ACC112 (cell line): Measurements from ENCODE around the gene HPCAL4.

Experiments
- H2AFZ ChIP-seq: fragments of 200-600 bp; sonication (generic); one replicate; pipeline ENCODE4 v1.6.0; 2017; ENCODE audit warnings: antibody characterized with exemption, low read length; ENCODE audit not compliant: unreplicated experiment
- H3K27ac ChIP-seq: fragments of 200-600 bp; sonication (generic); 2 replicates; pipeline ENCODE4 v1.5.1; 2014; ENCODE audit warnings: low read depth, mild to moderate bottlenecking, antibody characterized with exemption, low read length, moderate library complexity
- H3K27me3 ChIP-seq: fragments of 200-600 bp; sonication (generic); 2 replicates; pipeline ENCODE4 v1.6.1; 2014; ENCODE audit warnings: mild to moderate bottlenecking, antibody characterized with exemption, low read length, moderate library complexity, mixed read lengths; ENCODE audit not compliant: insufficient read depth
- H3K36me3 ChIP-seq: fragments of 200-600 bp; sonication (generic); 2 replicates; pipeline ENCODE4 v1.6.1; 2016; ENCODE audit warnings: mild to moderate bottlenecking, antibody characterized with exemption, low read length, moderate library complexity, mixed read lengths; ENCODE audit not compliant: insufficient read depth
- H3K4me1 ChIP-seq: fragments of 200-600 bp; sonication (generic); one replicate; pipeline ENCODE4 v1.6.1; 2016; ENCODE audit warnings: low read length, mixed read lengths; ENCODE audit not compliant: insufficient read depth, unreplicated experiment, control insufficient read depth
- H3K4me3 ChIP-seq: fragments of 200-600 bp; sonication (generic); 2 replicates; pipeline ENCODE4 v1.5.1; 2014; ENCODE audit warnings: mild to moderate bottlenecking, low read depth, low read length
- H3K79me2 ChIP-seq: fragments of 200-600 bp; sonication (generic); one replicate; pipeline ENCODE4 v1.6.0; 2016; ENCODE audit warnings: low read length; ENCODE audit not compliant: control insufficient read depth, unreplicated experiment, insufficient read depth

Gene HPCAL4

GRCh38 chr1:39652105-39652504 is 39.1 kb downstream of the HPCAL4 start:
- Histone ChIP-seq H3K4me1 (peaks cover 3% of the 10 kb centered on the region), H3K4me3 (no peak overlapping the region), H2AFZ (no peak overlapping the region), H3K36me3 (no peaks in the 10 kb centered on the region), H3K79me2 (no peaks in the 10 kb centered on the region), H3K27ac (no peak overlapping the region), H3K27me3 (0 out of 2 replicates have a peak, but pooled peaks cover 10% of the 10 kb centered on the region)

- Histone ChIP-seq H3K4me3 (no peak overlapping the region), H3K27ac (no peak overlapping the region), H2AFZ (no peak overlapping the region), H3K4me1 (peaks cover 12% of the 10 kb centered on the region), H3K36me3 (no peaks in the 10 kb centered on the region), H3K27me3 (0 out of 2 replicates have a peak, but pooled peaks cover 10% of the 10 kb centered on the region), H3K79me2 (no peaks in the 10 kb centered on the region)
Observed at GRCh38 chr1:39650431-39650830, 40.8 kb downstream of the HPCAL4 start.

GRCh38 chr1:39649636-39650185 is 41.5 kb downstream of the HPCAL4 start:
- H3K79me2 ChIP-seq = no peaks in the 10 kb centered on the region
- H3K36me3 ChIP-seq = no peaks in the 10 kb centered on the region
- 0 out of 2 replicates have a peak, but pooled peaks cover 10% of the 10 kb centered on the region for H3K27me3 ChIP-seq
- H3K27ac ChIP-seq = no peak overlapping the region
- H3K4me1 ChIP-seq = peaks cover 12% of the 10 kb centered on the region
- no peak overlapping the region for H3K4me3 ChIP-seq
- no peak overlapping the region for H2AFZ ChIP-seq

GRCh38 chr1:39648496-39648895 is 42.7 kb downstream of the HPCAL4 start:
- Histone ChIP-seq H3K27me3 (no peaks in the 10 kb centered on the region), H3K4me1 (peaks cover 14% of the 10 kb centered on the region), H3K36me3 (no peaks in the 10 kb centered on the region), H3K79me2 (no peaks in the 10 kb centered on the region), H2AFZ (no peak overlapping the region), H3K4me3 (no peak overlapping the region), H3K27ac (no peak overlapping the region)

GRCh38 chr1:39647247-39647646 is 44.0 kb downstream of the HPCAL4 start:
- Histone ChIP-seq H3K27ac (no peak overlapping the region), H2AFZ (no peak overlapping the region), H3K4me1 (peaks cover 22% of the 10 kb centered on the region), H3K36me3 (no peaks in the 10 kb centered on the region), H3K79me2 (no peaks in the 10 kb centered on the region), H3K4me3 (no peak overlapping the region), H3K27me3 (no peaks in the 10 kb centered on the region)

GRCh38 chr1:39646232-39647081 is 44.8 kb downstream of the HPCAL4 start:
- Histone ChIP-seq H3K27me3 (no peaks in the 10 kb centered on the region), H3K27ac (no peak overlapping the region), H3K36me3 (no peaks in the 10 kb centered on the region), H2AFZ (no peak overlapping the region), H3K4me3 (no peak overlapping the region), H3K4me1 (peaks cover 25% of the 10 kb centered on the region), H3K79me2 (no peaks in the 10 kb centered on the region)

- no peak overlapping the region for H3K4me3 ChIP-seq
- H3K36me3 ChIP-seq = no peaks in the 10 kb centered on the region
- H2AFZ ChIP-seq = no peak overlapping the region
- no peaks in the 10 kb centered on the region for H3K27me3 ChIP-seq
- H3K27ac ChIP-seq = no peak overlapping the region
- H3K4me1 ChIP-seq = peaks cover 25% of the 10 kb centered on the region
- no peaks in the 10 kb centered on the region for H3K79me2 ChIP-seq
Observed at GRCh38 chr1:39645411-39646043, 45.7 kb downstream of the HPCAL4 start.

GRCh38 chr1:39643705-39644104 is 47.5 kb downstream of the HPCAL4 start:
- H3K4me3 ChIP-seq = no peak overlapping the region
- H3K27ac ChIP-seq = no peak overlapping the region
- H3K4me1 ChIP-seq = peaks cover 25% of the 10 kb centered on the region
- peaks cover 8% of the 10 kb centered on the region; the same call in 1 of the 2 replicates for H3K27me3 ChIP-seq
- H2AFZ ChIP-seq = no peak overlapping the region
- H3K36me3 ChIP-seq = no peaks in the 10 kb centered on the region
- H3K79me2 ChIP-seq = no peaks in the 10 kb centered on the region

GRCh38 chr1:39642796-39643195 is 48.4 kb downstream of the HPCAL4 start:
- peaks cover 25% of the 10 kb centered on the region for H3K4me1 ChIP-seq
- H3K27me3 ChIP-seq = peaks cover 11% of the 10 kb centered on the region; the same call in 1 of the 2 replicates
- no peak overlapping the region for H3K4me3 ChIP-seq
- no peak overlapping the region for H2AFZ ChIP-seq
- no peaks in the 10 kb centered on the region for H3K36me3 ChIP-seq
- peak overlapping the region; percentile 53 for H3K27ac ChIP-seq
- no peaks in the 10 kb centered on the region for H3K79me2 ChIP-seq

GRCh38 chr1:39640861-39641260 is 50.4 kb downstream of the HPCAL4 start:
- Histone ChIP-seq H3K79me2 (no peaks in the 10 kb centered on the region), H3K27me3 (peaks cover 13% of the 10 kb centered on the region; the same call in 1 of the 2 replicates), H3K36me3 (no peaks in the 10 kb centered on the region), H2AFZ (no peak overlapping the region), H3K4me3 (no peak overlapping the region), H3K4me1 (peaks cover 15% of the 10 kb centered on the region), H3K27ac (no peak overlapping the region)
